ENCODE results near the gene CFDP1.

- TF ChIP-seq CTCF (IDR thresholded peaks at IDR 0.05; ENCODE audit: low read depth, low read length, poor library complexity, severe bottlenecking) (no peak), EZH2phosphoT487 (IDR thresholded peaks at IDR 0.05; ENCODE audit: borderline replicate concordance, low read length) (no peak)
Measured at GRCh38 chr16:75466760-75467159, 33.5 kb upstream of the CFDP1 start.

Measured in DOHH2 (cell line).